ENCODE results near the gene LSM7. TPM values are rescaled to one million over a fixed set of nuclear protein-coding genes. Genes with fewer than 3 reads are reported as not detected.

LSM7 gene
- total and polyA plus RNA-seq, 9 of the 15 experiments (the other 6 are each of a cell fraction or from before 2014, with no cell fraction given): 40.5 to 690 (median 265) TPM

GRCh38 chr19:2317756-2318155 lies 10.6 kb downstream of the LSM7 start:
- H4K20me1 ChIP-seq (replicated peaks; ENCODE audit: control insufficient read depth, insufficient read depth, low read length): no peaks in the 10 kb centered on the region
- in situ Hi-C loops (cut with MboI) (loop anchor here (5.0 to 10.0 kb wide), 2 partner anchors 83 to 160 kb away; partner anchors contain the start of genes PLEKHJ1 and SF3A2), intact Hi-C loops (cut with micrococcal nuclease) (loop anchor here (5.0 kb wide), 1 partner anchor 40 kb away; no protein-coding TSS in a partner anchor)
- H2AFZ ChIP-seq (ENCODE audit: low read depth, low read length): 0 out of 2 replicates have a peak overlapping the region, but pooled peaks have one; percentile 20
- H3K4me2 ChIP-seq (ENCODE audit: insufficient read depth, low read length): no peak overlapping the region
- H3K4me3 ChIP-seq: no peak overlapping the region
- CTCF ChIA-PET (ENCODE audit: low intra/inter-chr PET ratio): no interaction called here
- H3K9me1 ChIP-seq (ENCODE audit: control insufficient read depth, insufficient read depth, low read length): no peaks in the 10 kb centered on the region
- peaks cover 3 to 35% of the 10 kb centered on the region in 2 experiments; a peak in 3 of 5 replicates for H3K4me1 ChIP-seq (replicated peaks in 1 of 2; ENCODE audit: control insufficient read depth in 2 of 2, insufficient read depth in 2 of 2, low read length in 2 of 2)
- TF ChIP-seq TFAM (CRISPR knock-in tag; conservative IDR thresholded peaks at IDR 0.05) (no peak), NFXL1 (CRISPR knock-in tag; IDR thresholded peaks at IDR 0.05) (no peak), EP300 (IDR thresholded peaks at IDR 0.05; ENCODE audit: low read length) (no peak), HSF4 (CRISPR knock-in tag; IDR thresholded peaks at IDR 0.05; ENCODE audit: borderline replicate concordance) (no peak), SLC30A9 (CRISPR knock-in tag; IDR thresholded peaks at IDR 0.05) (no peak), NELFE (IDR thresholded peaks at IDR 0.05; ENCODE audit: insufficient read depth, insufficient read length) (no peak), CEBPG (CRISPR knock-in tag; IDR thresholded peaks at IDR 0.05) (no peak), CEBPG (tag; conservative IDR thresholded peaks at IDR 0.05 in 1 of 2, IDR thresholded peaks at IDR 0.05 in 1 of 2) (no peak), E4F1 (CRISPR knock-in tag; IDR thresholded peaks at IDR 0.05; ENCODE audit: borderline replicate concordance) (no peak), SP1 (CRISPR knock-in tag; IDR thresholded peaks at IDR 0.05) (no peak), E2F3 (CRISPR knock-in tag; IDR thresholded peaks at IDR 0.05) (no peak), NONO (IDR thresholded peaks at IDR 0.05; ENCODE audit: low read depth in 2 of 2, low read length in 1 of 2) (no peak), HMG20B (CRISPR knock-in tag; IDR thresholded peaks at IDR 0.05) (no peak), VEZF1 (CRISPR knock-in tag; IDR thresholded peaks at IDR 0.05) (no peak), FOXK1 (CRISPR knock-in tag; IDR thresholded peaks at IDR 0.05; ENCODE audit: borderline replicate concordance) (no peak), ZNF12 (CRISPR knock-in tag; IDR thresholded peaks at IDR 0.05) (no peak), ZNF551 (CRISPR knock-in tag; IDR thresholded peaks at IDR 0.05) (no peak), FOXP1 (CRISPR knock-in tag; IDR thresholded peaks at IDR 0.05) (no peak)
- no peaks in the 10 kb centered on the region for H3K27me3 ChIP-seq (ENCODE audit: control insufficient read depth in 2 of 2, insufficient read depth in 2 of 2, low read length in 2 of 2)
- WGBS (ENCODE audit: insufficient coverage, low coverage, missing lambda C conversion rate): 51% methylated on average over 18 of the region's 25 CpGs
- FAIRE-seq (no peak), ATAC-seq (no peak), DNase-seq (ENCODE audit: extremely low read depth in 1 of 4, low spot score in 3 of 4) (no peak)
- H3K36me3 ChIP-seq (ENCODE audit: control insufficient read depth, insufficient read depth, low read length): peaks cover 12% of the 10 kb centered on the region; the same call in 1 of the 3 replicates
- H3K9me3 ChIP-seq (replicated peaks; ENCODE audit: control insufficient read depth, insufficient read depth, low read depth, low read length): peaks cover 12% of the 10 kb centered on the region
- POLR2A ChIA-PET: interaction anchor here (0.5 to 4.2 kb wide), 6 partner anchors 10 to 150 kb away, joined by 3 to 13 read pairs (median 4); partner anchors contain the start of genes AMH, LSM7 and SPPL2B
- peak overlapping the region in 1 of 2 experiments; percentile 55; a peak in 1 of 4 replicates for H3K9ac ChIP-seq (ENCODE audit: insufficient read depth in 1 of 2, low read depth in 2 of 2, low read length in 2 of 2)
- no TSS peak for BruUV-seq (replicated peaks)
- H3K79me2 ChIP-seq (ENCODE audit: control insufficient read depth, insufficient read depth, low read length): no peaks in the 10 kb centered on the region
- H3K27ac ChIP-seq (ENCODE audit: extremely low read depth, low read depth, low read length): no peak overlapping the region

All from K562 (cell line).